ENCODE data around the gene DNAH11. TPM values are rescaled to one million over a fixed set of nuclear protein-coding genes. Genes with fewer than 3 reads are reported as not detected.

DNAH11 gene
- total and polyA plus RNA-seq, 9 of the 15 experiments (the other 6 are each of a cell fraction or from before 2014, with no cell fraction given): under 0.01 TPM; not detected in 7

DNA sequence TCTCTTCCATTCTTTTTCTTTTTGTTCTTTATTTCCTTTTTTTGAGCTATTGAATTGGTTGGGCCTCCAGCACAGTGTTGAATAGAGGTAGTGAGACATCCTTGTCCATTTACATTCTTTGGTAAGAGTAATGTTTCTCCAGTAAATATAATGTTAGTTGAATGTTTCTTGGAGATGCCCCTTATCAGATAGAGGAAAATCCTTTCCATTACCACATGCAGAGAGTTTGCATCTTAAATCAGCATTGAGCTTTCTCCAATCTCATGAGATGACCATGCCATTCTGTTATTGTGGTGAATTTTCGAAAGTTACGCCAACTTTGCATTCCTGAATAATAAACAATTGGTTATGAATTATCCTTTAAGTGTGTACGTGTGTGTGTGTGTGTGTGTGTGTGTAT is 127.7 kb downstream of the DNAH11 start:
- H4K20me1 ChIP-seq (replicated peaks; ENCODE audit: control insufficient read depth, insufficient read depth, low read length): no peaks in the 10 kb centered on the region
- no peak for DNase-seq (ENCODE audit: extremely low read depth in 1 of 4, low spot score in 3 of 4)
- H3K9me3 ChIP-seq (replicated peaks; ENCODE audit: control insufficient read depth, insufficient read depth, low read depth, low read length): no peaks in the 10 kb centered on the region
- no peak overlapping the region for H3K4me2 ChIP-seq (ENCODE audit: insufficient read depth, low read length)
- H3K4me3 ChIP-seq: no peak overlapping the region
- H3K9me1 ChIP-seq (ENCODE audit: control insufficient read depth, insufficient read depth, low read length): no peaks in the 10 kb centered on the region
- no peaks in the 10 kb centered on the region for H3K4me1 ChIP-seq (replicated peaks in 1 of 2; ENCODE audit: control insufficient read depth in 2 of 2, insufficient read depth in 2 of 2, low read length in 2 of 2)
- in situ Hi-C loops (cut with MboI): no loop called here
- no peaks in the 10 kb centered on the region for H3K79me2 ChIP-seq (ENCODE audit: control insufficient read depth, insufficient read depth, low read length)
- no peaks in the 10 kb centered on the region for H3K36me3 ChIP-seq (ENCODE audit: control insufficient read depth, insufficient read depth, low read length)
- 0% methylated on average over 3 of the region's 3 CpGs for WGBS (ENCODE audit: insufficient coverage, low coverage, missing lambda C conversion rate)
- intact Hi-C loops (cut with micrococcal nuclease): no loop called here
- no peak for FAIRE-seq
- ATAC-seq: no peak
- no peak overlapping the region for H3K9ac ChIP-seq (ENCODE audit: insufficient read depth in 1 of 2, low read depth in 2 of 2, low read length in 2 of 2)
- BruUV-seq (replicated peaks): no TSS peak
- CTCF ChIA-PET (ENCODE audit: low intra/inter-chr PET ratio): no interaction called here
- no peak overlapping the region for H3K27ac ChIP-seq (ENCODE audit: extremely low read depth, low read depth, low read length)
- H2AFZ ChIP-seq (ENCODE audit: low read depth, low read length): no peak overlapping the region
- POLR2A ChIA-PET: no interaction called here
- H3K27me3 ChIP-seq (ENCODE audit: control insufficient read depth in 2 of 2, insufficient read depth in 2 of 2, low read length in 2 of 2): no peaks in the 10 kb centered on the region
- TF ChIP-seq SIRT6 (IDR thresholded peaks at IDR 0.05; ENCODE audit: low read depth, low read length): no peak
- TF ChIP-seq FOXA1 (IDR thresholded peaks at IDR 0.05; ENCODE audit: borderline replicate concordance): no peak
- TF ChIP-seq, protein P1, sequence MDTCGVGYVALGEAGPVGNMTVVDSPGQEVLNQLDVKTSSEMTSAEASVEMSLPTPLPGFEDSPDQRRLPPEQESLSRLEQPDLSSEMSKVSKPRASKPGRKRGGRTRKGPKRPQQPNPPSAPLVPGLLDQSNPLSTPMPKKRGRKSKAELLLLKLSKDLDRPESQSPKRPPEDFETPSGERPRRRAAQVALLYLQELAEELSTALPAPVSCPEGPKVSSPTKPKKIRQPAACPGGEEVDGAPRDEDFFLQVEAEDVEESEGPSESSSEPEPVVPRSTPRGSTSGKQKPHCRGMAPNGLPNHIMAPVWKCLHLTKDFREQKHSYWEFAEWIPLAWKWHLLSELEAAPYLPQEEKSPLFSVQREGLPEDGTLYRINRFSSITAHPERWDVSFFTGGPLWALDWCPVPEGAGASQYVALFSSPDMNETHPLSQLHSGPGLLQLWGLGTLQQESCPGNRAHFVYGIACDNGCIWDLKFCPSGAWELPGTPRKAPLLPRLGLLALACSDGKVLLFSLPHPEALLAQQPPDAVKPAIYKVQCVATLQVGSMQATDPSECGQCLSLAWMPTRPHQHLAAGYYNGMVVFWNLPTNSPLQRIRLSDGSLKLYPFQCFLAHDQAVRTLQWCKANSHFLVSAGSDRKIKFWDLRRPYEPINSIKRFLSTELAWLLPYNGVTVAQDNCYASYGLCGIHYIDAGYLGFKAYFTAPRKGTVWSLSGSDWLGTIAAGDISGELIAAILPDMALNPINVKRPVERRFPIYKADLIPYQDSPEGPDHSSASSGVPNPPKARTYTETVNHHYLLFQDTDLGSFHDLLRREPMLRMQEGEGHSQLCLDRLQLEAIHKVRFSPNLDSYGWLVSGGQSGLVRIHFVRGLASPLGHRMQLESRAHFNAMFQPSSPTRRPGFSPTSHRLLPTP (IDR thresholded peaks at IDR 0.05; ENCODE audit: borderline replicate concordance, extremely low read depth, insufficient read length): no peak
- TF ChIP-seq HDAC1 (IDR thresholded peaks at IDR 0.05): no peak
- no peak for TF ChIP-seq TRIM25 (IDR thresholded peaks at IDR 0.05; ENCODE audit: borderline replicate concordance)
- TF ChIP-seq YY1 (IDR thresholded peaks at IDR 0.05; ENCODE audit: borderline replicate concordance in 1 of 3, control insufficient read depth in 1 of 3, extremely low read depth in 1 of 3, insufficient read depth in 3 of 3, insufficient read length in 1 of 3, insufficient replicate concordance in 2 of 3, low read depth in 1 of 3, low read length in 2 of 3): no peak
- TF ChIP-seq MITF (IDR thresholded peaks at IDR 0.05): no peak
- TF ChIP-seq MNT (conservative IDR thresholded peaks at IDR 0.05): no peak
- no peak for TF ChIP-seq GABPA (tag; conservative IDR thresholded peaks at IDR 0.05; ENCODE audit: low read depth)
- no peak for TF ChIP-seq FOXJ2 (tag; IDR thresholded peaks at IDR 0.05)
- no peak for TF ChIP-seq ZBTB33 (CRISPR knock-in tag; IDR thresholded peaks at IDR 0.05)

All from K562 (cell line).